ENCODE data around the gene TBX4. TPM values are rescaled to one million over a fixed set of nuclear protein-coding genes. Genes with fewer than 3 reads are reported as not detected.

Gene TBX4
- total RNA-seq, 4 donors from 2014 or later = not detected

- Histone ChIP-seq H3K27me3 (peaks cover 0 to 18% of the 10 kb centered on the region in 2 donors), H3K36me3 (peaks cover 0 to 12% (median 0%) of the 10 kb centered on the region in 3 donors), H3K27ac (peak overlapping the region; percentile 70 to 95 (median 92)), H3K4me1 (peaks cover 0 to 75% (median 25%) of the 10 kb centered on the region in 4 donors), H3K4me3 (peak overlapping the region; percentile 41 to 85 (median 71)), H3K9me3 (no peaks in the 10 kb centered on the region)
- WGBS, 2 donors = 1 to 4% methylated on average over 39 to 52 of the region's 75 CpGs
- DNase-seq (ENCODE audit: low spot score in 2 of 2) = no peak
- TF ChIP-seq CTCF (IDR thresholded peaks at IDR 0.05) (no peak), POLR2A (IDR thresholded peaks at IDR 0.05) (peak in 1 of 2 donors; percentile 15), EP300 (IDR thresholded peaks at IDR 0.05) (peak in 1 of 2 donors; percentile 5)
Measured at GRCh38 chr17:61411261-61412142, 40.7 kb upstream of the TBX4 start.

GRCh38 chr17:61412143-61412859, 39.9 kb upstream of the TBX4 start:
- H3K27ac ChIP-seq = peak overlapping the region; percentile 70 to 95 (median 92)
- peaks cover 0 to 19% of the 10 kb centered on the region in 2 donors for H3K27me3 ChIP-seq
- H3K4me3 ChIP-seq = peak overlapping the region; percentile 41 to 85 (median 71)
- TF ChIP-seq CTCF (IDR thresholded peaks at IDR 0.05) (peak; percentile 98 to 99 (median 99)), EP300 (IDR thresholded peaks at IDR 0.05) (peak in 1 of 2 donors; percentile 73), POLR2A (IDR thresholded peaks at IDR 0.05) (peak; percentile 42 to 61)
- H3K9me3 ChIP-seq = no peaks in the 10 kb centered on the region
- DNase-seq (ENCODE audit: low spot score in 2 of 2) = peak; percentile 64 to 78
- peaks cover 0 to 12% (median 0%) of the 10 kb centered on the region in 3 donors for H3K36me3 ChIP-seq
- WGBS, 2 donors = 0 to 1% methylated on average over 18 to 44 of the region's 69 CpGs
- H3K4me1 ChIP-seq = peaks cover 0 to 82% (median 33%) of the 10 kb centered on the region in 4 donors

GRCh38 chr17:61412860-61413660, 39.2 kb upstream of the TBX4 start:
- WGBS, 2 donors = 9 to 11% methylated on average over 18 to 22 of the region's 38 CpGs
- H3K9me3 ChIP-seq = no peaks in the 10 kb centered on the region
- peaks cover 0 to 81% (median 34%) of the 10 kb centered on the region in 4 donors for H3K4me1 ChIP-seq
- no peak for DNase-seq (ENCODE audit: low spot score in 2 of 2)
- TF ChIP-seq CTCF (IDR thresholded peaks at IDR 0.05) (no peak), POLR2A (IDR thresholded peaks at IDR 0.05) (no peak), EP300 (IDR thresholded peaks at IDR 0.05) (no peak)
- H3K4me3 ChIP-seq = peak overlapping the region; percentile 41 to 85 (median 71)
- H3K27ac ChIP-seq = peak overlapping the region; percentile 70 to 95 (median 92)
- peaks cover 0 to 5% (median 0%) of the 10 kb centered on the region in 3 donors for H3K36me3 ChIP-seq
- H3K27me3 ChIP-seq = peaks cover 0 to 22% of the 10 kb centered on the region in 2 donors

- H3K4me1 ChIP-seq = peaks cover 0 to 75% (median 31%) of the 10 kb centered on the region in 4 donors
- H3K27me3 ChIP-seq = peaks cover 0 to 15% of the 10 kb centered on the region in 2 donors
- H3K4me3 ChIP-seq = peak overlapping the region in 1 of 4 donors; percentile 85
- 81 to 90% methylated on average over 8 of the region's 8 CpGs for WGBS, 2 donors
- H3K27ac ChIP-seq = peak overlapping the region in 2 of 4 donors; percentile 32 to 95
- H3K36me3 ChIP-seq = no peaks in the 10 kb centered on the region
- H3K9me3 ChIP-seq = no peaks in the 10 kb centered on the region
- no peak for TF ChIP-seq CTCF (IDR thresholded peaks at IDR 0.05)
- DNase-seq (ENCODE audit: low spot score in 2 of 2) = no peak
Measured at GRCh38 chr17:61413661-61414126, 38.5 kb upstream of the TBX4 start.
